HEK293T (cell line): ENCODE data around the gene MGA.

Source experiments
- FOXA1 ChIP-seq: fragments of 450-650 bp; IDR thresholded peaks from 2 replicates; pipeline ENCODE4 v1.6.1; 2016; ENCODE audit warnings: mild to moderate bottlenecking
- FOXM1 ChIP-seq: fragments of 450-650 bp; IDR thresholded peaks from 2 replicates; pipeline ENCODE4 v1.6.1; 2017; ENCODE audit warnings: mild to moderate bottlenecking, borderline replicate concordance
- HDGF ChIP-seq: fragments of 450-650 bp; IDR thresholded peaks from 2 replicates; pipeline ENCODE4 v1.6.1; 2017; ENCODE audit warnings: antibody characterized with exemption, borderline replicate concordance
- L3MBTL2 ChIP-seq: fragments of 450-650 bp; conservative IDR thresholded peaks from 2 replicates; pipeline ENCODE4 v1.6.1; 2016; ENCODE audit warnings: mild to moderate bottlenecking
- SP1 ChIP-seq: fragments of 450-650 bp; IDR thresholded peaks from 2 replicates; pipeline ENCODE4 v1.6.1; 2017
- SUZ12 ChIP-seq: fragments of 450-650 bp; IDR thresholded peaks from 2 replicates; pipeline ENCODE4 v1.6.1; 2016; ENCODE audit warnings: mild to moderate bottlenecking
- TARDBP ChIP-seq: fragments of 450-650 bp; IDR thresholded peaks from 2 replicates; pipeline ENCODE4 v1.6.1; 2016

- no peak for TF ChIP-seq FOXA1
- no peak for TF ChIP-seq FOXM1
- TF ChIP-seq HDGF: no peak
- TF ChIP-seq SP1: no peak
- no peak for TF ChIP-seq TARDBP
- no peak for TF ChIP-seq L3MBTL2
- no peak for TF ChIP-seq SUZ12
These were observed 112.6 kb downstream of the MGA start for GRCh38 chr15:41772720-41773331.
